Osteocyte (in vitro differentiated cells): Measurements from ENCODE around the gene ADARB1. TPM values are rescaled to one million over a fixed set of nuclear protein-coding genes. Genes with fewer than 3 reads are reported as not detected.

ENCODE experiments used
- DNase-seq: peaks from one replicate; pipeline ENCODE4 v3.0.0; 2021; ENCODE audit warnings: mixed read lengths; ENCODE audit not compliant: unreplicated experiment; ENCODE audit errors: extremely low spot score
- H3K27ac Mint-ChIP-seq: one replicate; pipeline ENCODE4 v1.8.0; 2021; ENCODE audit warnings: mild to moderate bottlenecking, mixed read lengths; ENCODE audit not compliant: unreplicated experiment
- H3K27me3 Mint-ChIP-seq: one replicate; pipeline ENCODE4 v1.8.0; 2021; ENCODE audit warnings: mixed read lengths; ENCODE audit not compliant: unreplicated experiment
- H3K36me3 Mint-ChIP-seq: one replicate; pipeline ENCODE4 v1.8.0; 2021; ENCODE audit warnings: mixed read lengths; ENCODE audit not compliant: unreplicated experiment
- H3K4me1 Mint-ChIP-seq: one replicate; pipeline ENCODE4 v1.8.0; 2021; ENCODE audit warnings: mixed read lengths; ENCODE audit not compliant: unreplicated experiment
- H3K4me3 Mint-ChIP-seq: one replicate; pipeline ENCODE4 v1.8.0; 2021; ENCODE audit warnings: mild to moderate bottlenecking, moderate library complexity, mixed read lengths; ENCODE audit not compliant: unreplicated experiment
- H3K9me3 Mint-ChIP-seq: one replicate; pipeline ENCODE4 v1.8.0; 2021; ENCODE audit warnings: mixed read lengths; ENCODE audit not compliant: unreplicated experiment
- total RNA-seq: library from RNA; stranded (reverse); gene quantifications from 2 replicates; pipeline ENCODE4 v1.2.1, GENCODE V29; 2021
- TF ChIP-seq, protein P1 (sequence below): fragments of 200-600 bp; sonication (generic); IDR thresholded peaks from 2 replicates; pipeline ENCODE4 v1.5.0; 2021; ENCODE audit warnings: antibody characterized with exemption, mild to moderate bottlenecking, moderate library complexity

ADARB1 gene
- total RNA-seq, 1 donor from 2014 or later, result 126 TPM

- Mint-ChIP-seq H3K27me3 (no peaks in the 10 kb centered on the region), H3K36me3 (peaks cover 17% of the 10 kb centered on the region), H3K27ac (no peak overlapping the region), H3K4me1 (peaks cover 5% of the 10 kb centered on the region), H3K9me3 (no peaks in the 10 kb centered on the region), H3K4me3 (no peak overlapping the region)
- TF ChIP-seq, protein P1, sequence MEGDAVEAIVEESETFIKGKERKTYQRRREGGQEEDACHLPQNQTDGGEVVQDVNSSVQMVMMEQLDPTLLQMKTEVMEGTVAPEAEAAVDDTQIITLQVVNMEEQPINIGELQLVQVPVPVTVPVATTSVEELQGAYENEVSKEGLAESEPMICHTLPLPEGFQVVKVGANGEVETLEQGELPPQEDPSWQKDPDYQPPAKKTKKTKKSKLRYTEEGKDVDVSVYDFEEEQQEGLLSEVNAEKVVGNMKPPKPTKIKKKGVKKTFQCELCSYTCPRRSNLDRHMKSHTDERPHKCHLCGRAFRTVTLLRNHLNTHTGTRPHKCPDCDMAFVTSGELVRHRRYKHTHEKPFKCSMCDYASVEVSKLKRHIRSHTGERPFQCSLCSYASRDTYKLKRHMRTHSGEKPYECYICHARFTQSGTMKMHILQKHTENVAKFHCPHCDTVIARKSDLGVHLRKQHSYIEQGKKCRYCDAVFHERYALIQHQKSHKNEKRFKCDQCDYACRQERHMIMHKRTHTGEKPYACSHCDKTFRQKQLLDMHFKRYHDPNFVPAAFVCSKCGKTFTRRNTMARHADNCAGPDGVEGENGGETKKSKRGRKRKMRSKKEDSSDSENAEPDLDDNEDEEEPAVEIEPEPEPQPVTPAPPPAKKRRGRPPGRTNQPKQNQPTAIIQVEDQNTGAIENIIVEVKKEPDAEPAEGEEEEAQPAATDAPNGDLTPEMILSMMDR, result no peak
- DNase-seq, result peak; percentile 63
Observed at GRCh38 chr21:45259206-45259840, 184.9 kb downstream of the ADARB1 start.

- peaks cover 5% of the 10 kb centered on the region for H3K4me1 Mint-ChIP-seq
- no peak overlapping the region for H3K4me3 Mint-ChIP-seq
Observed at GRCh38 chr21:45260191-45260825, 185.9 kb downstream of the ADARB1 start.

DNA sequence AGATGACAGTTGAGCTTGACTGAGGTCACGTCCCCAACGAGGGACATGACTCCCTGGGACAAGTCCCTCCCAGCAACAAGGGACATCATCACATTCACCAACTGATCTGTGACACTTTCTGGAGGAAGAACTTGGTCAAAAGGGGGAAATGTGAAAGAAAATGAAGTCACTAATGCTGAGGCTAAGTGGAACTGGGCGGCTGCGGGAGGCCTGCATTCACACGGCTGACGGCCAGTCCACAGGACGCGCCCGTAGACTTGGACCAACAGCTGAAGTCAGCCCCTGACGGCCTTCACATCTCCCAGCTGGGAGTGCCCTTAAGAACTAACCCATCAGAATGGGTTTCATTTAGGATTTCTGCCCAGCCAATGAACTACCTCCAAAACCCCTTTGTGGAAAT lies 186.7 kb downstream of the ADARB1 start:
- Mint-ChIP-seq H3K4me3 (no peak overlapping the region), H3K4me1 (peaks cover 5% of the 10 kb centered on the region), H3K36me3 (peaks cover 26% of the 10 kb centered on the region), H3K9me3 (no peaks in the 10 kb centered on the region), H3K27ac (no peak overlapping the region), H3K27me3 (no peaks in the 10 kb centered on the region)
- TF ChIP-seq, protein P1, result no peak
- DNase-seq, result peak; percentile 70

More at GRCh38 chr21:45260191-45260825, 185.9 kb downstream of the ADARB1 start:
- DNase-seq, result peak; percentile 21
- Mint-ChIP-seq H3K27me3 (no peaks in the 10 kb centered on the region), H3K27ac (no peak overlapping the region), H3K9me3 (no peaks in the 10 kb centered on the region), H3K36me3 (peaks cover 21% of the 10 kb centered on the region)
- TF ChIP-seq, protein P1, result no peak

DNA sequence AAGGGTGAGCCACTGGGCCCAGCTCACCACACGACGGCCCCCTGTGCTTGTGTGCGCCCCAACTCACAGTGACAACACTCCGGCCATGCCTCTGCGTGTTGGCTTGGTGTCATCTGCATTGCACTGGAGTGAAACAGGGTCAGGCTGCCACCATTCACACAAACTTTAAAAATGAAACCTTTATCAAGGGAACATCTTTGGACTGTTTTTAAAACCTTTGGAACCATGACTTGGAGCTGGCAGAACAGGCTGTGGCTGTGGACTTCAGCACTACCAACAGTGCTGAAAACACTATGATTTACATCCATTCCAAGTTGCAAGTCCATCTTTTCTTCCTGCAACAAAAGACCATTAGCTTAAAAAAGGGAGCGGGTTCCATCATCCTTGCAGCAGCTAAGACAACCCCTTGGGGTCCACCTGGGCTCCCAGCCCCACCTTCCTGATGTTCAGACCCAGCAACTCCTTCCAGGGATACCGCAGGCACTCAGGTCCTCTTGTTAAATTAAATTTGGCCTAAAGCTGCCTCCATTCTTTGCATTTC lies 187.7 kb downstream of the ADARB1 start:
- TF ChIP-seq, protein P1, result no peak
- DNase-seq, result peak; percentile 70
- Mint-ChIP-seq H3K4me3 (no peak overlapping the region), H3K9me3 (no peaks in the 10 kb centered on the region), H3K27me3 (no peaks in the 10 kb centered on the region), H3K4me1 (peaks cover 5% of the 10 kb centered on the region), H3K36me3 (peaks cover 31% of the 10 kb centered on the region), H3K27ac (no peak overlapping the region)

DNA sequence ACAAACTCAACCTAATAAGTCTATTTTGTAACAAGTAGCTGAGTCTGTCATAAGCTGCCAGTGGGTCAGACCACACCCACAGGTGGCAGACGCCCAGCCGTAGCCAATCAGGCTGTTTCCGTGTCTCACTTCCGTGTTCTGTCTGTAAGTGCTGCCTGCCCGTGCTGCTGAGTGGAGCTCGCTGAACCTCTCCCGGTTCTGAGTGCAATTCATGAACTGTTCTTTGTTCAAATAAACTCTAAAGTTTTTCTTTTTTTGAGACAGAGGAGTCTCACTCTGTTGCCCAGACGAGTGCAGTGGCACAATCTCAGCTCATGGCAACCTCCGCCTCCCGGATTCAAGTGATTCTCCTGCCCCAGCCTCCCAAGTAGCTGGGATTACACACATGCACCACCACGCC lies 188.2 kb downstream of the ADARB1 start:
- TF ChIP-seq, protein P1, result no peak
- H3K27me3 Mint-ChIP-seq, result no peaks in the 10 kb centered on the region
- peaks cover 5% of the 10 kb centered on the region for H3K4me1 Mint-ChIP-seq
- H3K4me3 Mint-ChIP-seq, result no peak overlapping the region
- no peaks in the 10 kb centered on the region for H3K9me3 Mint-ChIP-seq
- no peak overlapping the region for H3K27ac Mint-ChIP-seq
- peak; percentile 69 for DNase-seq
- H3K36me3 Mint-ChIP-seq, result peaks cover 36% of the 10 kb centered on the region
